NB4 (cell line): ENCODE measurements around the gene UBE4B.

Experiments
- CTCF ChIP-seq: IDR thresholded peaks from one replicate; pipeline ENCODE4 v1.5.1; 2012; ENCODE audit warnings: low read depth, low read length
- MYC ChIP-seq: IDR thresholded peaks from 2 replicates; pipeline ENCODE4 v1.6.1; 2011; ENCODE audit warnings: low read depth, low read length
- POLR2A ChIP-seq: IDR thresholded peaks from 2 replicates; pipeline ENCODE4 v1.6.1; 2011; ENCODE audit warnings: mild to moderate bottlenecking; ENCODE audit not compliant: insufficient read length; ENCODE audit errors: extremely low read depth
- TF ChIP-seq, protein P1 (sequence below): IDR thresholded peaks from 2 replicates; pipeline ENCODE4 v1.6.1; 2011; ENCODE audit warnings: low read depth, low read length

- TF ChIP-seq CTCF (no peak), POLR2A (no peak), MYC (no peak)
- TF ChIP-seq, protein P1, sequence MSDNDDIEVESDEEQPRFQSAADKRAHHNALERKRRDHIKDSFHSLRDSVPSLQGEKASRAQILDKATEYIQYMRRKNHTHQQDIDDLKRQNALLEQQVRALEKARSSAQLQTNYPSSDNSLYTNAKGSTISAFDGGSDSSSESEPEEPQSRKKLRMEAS: no peak
Observed at GRCh38 chr1:10228528-10228927, 195.8 kb downstream of the UBE4B start.
